DLD1 (cell line): Measurements from ENCODE around the gene BICDL1.
"Not testable (repeated sequence)": the region's sequence is repeated elsewhere in the genome, so short reads cannot be mapped to it uniquely, and the experiment has no call there.

Experiments
- in situ Hi-C: cut with HindIII; loops from 2 replicates; pipeline ENCODE4 v1.10.0; 2017; ENCODE audit warnings: low sequenced_read_pairs

The BICDL1 gene

GRCh38 chr12:119988472-119989360 lies at the start of gene BICDL1:
BICDL1 (plus strand) TSS chr12:119989236; CDS start chr12:119989869, 633 bp downstream.
- in situ Hi-C loops: no loop called here

- in situ Hi-C loops: no loop called here
Measured at GRCh38 chr12:119940897-119941296, 48.1 kb upstream of the BICDL1 start.

- in situ Hi-C loops: no loop called here
Measured at GRCh38 chr12:119942386-119942785, 46.6 kb upstream of the BICDL1 start.

- in situ Hi-C loops: no loop called here
Measured at GRCh38 chr12:119946213-119946612, 42.8 kb upstream of the BICDL1 start.

GRCh38 chr12:119949145-119949544 lies 39.9 kb upstream of the BICDL1 start:
- in situ Hi-C loops: no loop called here

- in situ Hi-C loops: no loop called here
Measured at GRCh38 chr12:119949594-119949993, 39.4 kb upstream of the BICDL1 start.

GRCh38 chr12:119956047-119956446 lies 33.0 kb upstream of the BICDL1 start:
- in situ Hi-C loops: no loop called here

GRCh38 chr12:119957135-119957534 lies 31.9 kb upstream of the BICDL1 start:
- in situ Hi-C loops: no loop called here

GRCh38 chr12:119959435-119959834 lies 29.6 kb upstream of the BICDL1 start:
- in situ Hi-C loops: no loop called here

GRCh38 chr12:119964123-119964522 lies 24.9 kb upstream of the BICDL1 start:
- in situ Hi-C loops: no loop called here

GRCh38 chr12:119964929-119965328 lies 24.1 kb upstream of the BICDL1 start:
- in situ Hi-C loops: no loop called here

- in situ Hi-C loops: no loop called here
Measured at GRCh38 chr12:119980242-119980641, 8.8 kb upstream of the BICDL1 start.

GRCh38 chr12:119980702-119981101 lies 8.3 kb upstream of the BICDL1 start:
- in situ Hi-C loops: not testable (repeated sequence)

- in situ Hi-C loops: no loop called here
Measured at GRCh38 chr12:119989361-119989730, 310 bp downstream of the BICDL1 start.

- in situ Hi-C loops: no loop called here
Measured at GRCh38 chr12:119989731-119990381, 820 bp downstream of the BICDL1 start.

- in situ Hi-C loops: no loop called here
Measured at GRCh38 chr12:119990382-119990874, 1.4 kb downstream of the BICDL1 start.

- in situ Hi-C loops: no loop called here
Measured at GRCh38 chr12:119992129-119992705, 3.2 kb downstream of the BICDL1 start.

GRCh38 chr12:119994892-119995658 lies 6.0 kb downstream of the BICDL1 start:
- in situ Hi-C loops: no loop called here

GRCh38 chr12:119996417-119996816 lies 7.4 kb downstream of the BICDL1 start:
- in situ Hi-C loops: no loop called here

GRCh38 chr12:119998471-119999245 lies 9.6 kb downstream of the BICDL1 start:
- in situ Hi-C loops: no loop called here
